HG02571 (cell line): ENCODE measurements around the gene ABCA4.

ENCODE experiments used
- ATAC-seq: cut with Tn5 transposase; IDR thresholded peaks from one replicate; pipeline ENCODE4 v1.9.1; 2021; ENCODE audit warnings: mild to moderate bottlenecking, moderate library complexity; ENCODE audit not compliant: unreplicated experiment

The ABCA4 gene

GRCh38 chr1:94105581-94105952 is 15.4 kb downstream of the ABCA4 start:
- ATAC-seq, result no peak

GRCh38 chr1:94104776-94105580 is 16.0 kb downstream of the ABCA4 start:
- no peak for ATAC-seq

GRCh38 chr1:94104127-94104684 is 16.7 kb downstream of the ABCA4 start:
- ATAC-seq, result no peak

- no peak for ATAC-seq
Observed at GRCh38 chr1:94103608-94104007, 17.3 kb downstream of the ABCA4 start.

GRCh38 chr1:94101613-94102525 is 19.1 kb downstream of the ABCA4 start:
- no peak for ATAC-seq

GRCh38 chr1:94100785-94101612 is 19.9 kb downstream of the ABCA4 start:
- no peak for ATAC-seq

GRCh38 chr1:94100129-94100784 is 20.7 kb downstream of the ABCA4 start:
- ATAC-seq, result no peak

GRCh38 chr1:94099303-94099702 is 21.6 kb downstream of the ABCA4 start:
- ATAC-seq, result no peak

- no peak for ATAC-seq
Observed at GRCh38 chr1:94098585-94099111, 22.3 kb downstream of the ABCA4 start.

GRCh38 chr1:94096797-94097549 is 24.0 kb downstream of the ABCA4 start:
- ATAC-seq, result no peak

- ATAC-seq, result no peak
Observed at GRCh38 chr1:94095744-94096469, 25.0 kb downstream of the ABCA4 start.

- ATAC-seq, result no peak
Observed at GRCh38 chr1:94095112-94095637, 25.8 kb downstream of the ABCA4 start.

GRCh38 chr1:94094469-94095111 is 26.4 kb downstream of the ABCA4 start:
- no peak for ATAC-seq

GRCh38 chr1:94093996-94094395 is 27.0 kb downstream of the ABCA4 start:
- ATAC-seq, result no peak

GRCh38 chr1:94093396-94093795 is 27.6 kb downstream of the ABCA4 start:
- no peak for ATAC-seq

- ATAC-seq, result no peak
Observed at GRCh38 chr1:94092210-94092613, 28.7 kb downstream of the ABCA4 start.

GRCh38 chr1:94090761-94091160 is 30.2 kb downstream of the ABCA4 start:
- no peak for ATAC-seq

- no peak for ATAC-seq
Observed at GRCh38 chr1:94087193-94087592, 33.8 kb downstream of the ABCA4 start.
